HG03175 (cell line): Measurements from ENCODE around the gene QSOX1.

Source experiments
- ATAC-seq: cut with Tn5 transposase; IDR thresholded peaks from one replicate; pipeline ENCODE4 v1.9.1; 2021; ENCODE audit warnings: mild to moderate bottlenecking, moderate library complexity; ENCODE audit not compliant: unreplicated experiment

The QSOX1 gene

DNA sequence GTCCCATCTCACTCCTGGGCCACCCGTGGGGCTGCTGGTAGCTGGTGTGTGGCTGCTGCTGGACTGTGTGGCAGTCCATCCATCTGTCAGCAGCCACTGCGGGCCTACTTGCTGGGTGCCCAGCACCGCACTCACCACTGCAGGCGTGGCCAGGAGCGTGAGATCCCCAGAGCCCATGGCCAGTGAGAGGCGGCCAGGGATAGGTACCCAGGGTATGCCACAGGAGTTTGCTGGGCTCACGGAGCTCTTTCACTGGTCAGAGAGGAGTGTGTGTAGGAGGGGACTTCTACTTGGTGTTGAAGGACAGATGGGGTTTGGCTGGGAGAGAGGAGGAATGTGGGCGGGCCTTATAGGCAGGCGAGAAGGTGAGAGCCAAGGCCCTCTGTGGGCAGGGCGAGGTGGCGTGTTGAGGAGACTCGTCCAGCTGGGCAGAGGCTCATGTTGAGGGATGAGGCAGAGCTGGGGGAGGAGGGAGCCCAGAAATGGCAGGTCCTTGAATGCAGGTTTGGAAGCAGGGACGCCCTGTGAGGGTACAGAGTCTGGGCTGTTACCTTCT lies 15.0 kb downstream of the QSOX1 start:
- no peak for ATAC-seq

DNA sequence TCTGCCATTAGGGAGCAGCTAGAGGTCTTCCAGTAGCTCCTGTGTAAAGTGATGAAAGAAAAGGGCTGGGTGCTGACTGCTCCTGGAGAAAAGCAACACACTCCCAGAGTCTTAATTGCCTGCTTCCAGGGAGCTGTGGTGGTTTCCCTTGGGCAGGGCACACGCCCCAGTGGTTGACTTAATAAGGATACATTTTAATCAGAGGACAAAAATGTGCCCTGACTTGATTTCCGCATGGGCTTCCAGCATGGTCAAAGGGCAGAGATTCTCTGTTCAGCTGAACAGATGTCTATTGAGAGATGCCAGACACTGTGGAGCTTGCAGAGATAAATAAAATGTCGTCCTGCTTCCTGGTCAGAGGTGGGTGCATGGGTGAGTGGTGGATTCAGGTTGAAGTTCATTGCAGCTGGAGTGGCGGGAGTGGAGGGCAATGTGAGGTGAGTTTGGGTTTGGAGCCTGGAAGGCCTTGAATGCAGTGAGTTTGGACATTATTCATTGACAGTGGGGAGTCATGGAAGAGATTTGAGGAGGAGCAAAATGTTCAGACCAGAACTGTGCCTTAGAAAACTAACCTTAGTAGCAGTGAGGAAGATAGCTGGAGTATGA lies 16.0 kb downstream of the QSOX1 start:
- no peak for ATAC-seq

GRCh38 chr1:180171691-180172090 lies 17.0 kb downstream of the QSOX1 start:
- ATAC-seq = no peak

DNA sequence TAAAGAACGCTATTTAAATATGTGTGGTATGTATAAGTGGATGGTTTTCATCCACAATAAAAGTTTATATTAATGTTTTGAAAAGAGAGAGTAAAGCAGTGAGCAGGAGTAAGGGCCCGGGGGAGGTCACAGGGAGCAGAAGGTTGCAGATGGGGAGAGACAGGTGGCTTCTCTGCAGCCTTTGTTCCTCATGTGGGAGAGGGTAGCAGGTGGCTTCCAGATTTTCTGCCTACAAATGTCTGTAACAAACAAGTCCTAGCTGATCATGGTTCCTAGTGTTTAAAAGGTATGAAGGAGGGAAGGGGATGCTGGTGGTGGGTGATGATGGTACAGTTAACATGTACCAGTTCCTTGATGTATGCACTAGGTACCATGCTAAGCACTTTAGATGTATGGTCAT lies 18.8 kb downstream of the QSOX1 start:
- ATAC-seq = no peak

GRCh38 chr1:180173952-180174351 lies 19.3 kb downstream of the QSOX1 start:
- no peak for ATAC-seq

GRCh38 chr1:180175291-180175690 lies 20.6 kb downstream of the QSOX1 start:
- no peak for ATAC-seq

- ATAC-seq = no peak
Observed at GRCh38 chr1:180175806-180176205, 21.1 kb downstream of the QSOX1 start.

DNA sequence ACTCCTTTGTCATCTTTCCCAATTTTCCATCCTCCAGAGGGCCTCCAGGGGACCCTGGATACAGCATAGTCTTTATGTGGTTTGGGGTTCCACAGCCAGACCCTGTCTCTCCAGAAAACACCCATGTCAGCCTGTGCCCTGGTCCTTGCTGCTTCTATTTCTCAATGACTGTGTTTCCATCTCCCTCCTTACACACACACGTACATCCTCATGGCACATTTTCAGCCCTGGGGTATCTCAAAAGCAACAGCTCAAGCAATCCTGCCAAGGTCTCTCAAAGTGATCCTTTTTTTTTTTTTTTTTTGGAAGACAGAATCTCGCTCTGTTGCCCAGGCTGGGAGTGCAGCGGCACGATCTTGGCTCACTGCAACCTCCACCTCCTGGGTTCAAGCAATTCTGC lies 22.3 kb downstream of the QSOX1 start:
- no peak for ATAC-seq

- ATAC-seq = no peak
Observed at GRCh38 chr1:180177931-180178330, 23.3 kb downstream of the QSOX1 start.

DNA sequence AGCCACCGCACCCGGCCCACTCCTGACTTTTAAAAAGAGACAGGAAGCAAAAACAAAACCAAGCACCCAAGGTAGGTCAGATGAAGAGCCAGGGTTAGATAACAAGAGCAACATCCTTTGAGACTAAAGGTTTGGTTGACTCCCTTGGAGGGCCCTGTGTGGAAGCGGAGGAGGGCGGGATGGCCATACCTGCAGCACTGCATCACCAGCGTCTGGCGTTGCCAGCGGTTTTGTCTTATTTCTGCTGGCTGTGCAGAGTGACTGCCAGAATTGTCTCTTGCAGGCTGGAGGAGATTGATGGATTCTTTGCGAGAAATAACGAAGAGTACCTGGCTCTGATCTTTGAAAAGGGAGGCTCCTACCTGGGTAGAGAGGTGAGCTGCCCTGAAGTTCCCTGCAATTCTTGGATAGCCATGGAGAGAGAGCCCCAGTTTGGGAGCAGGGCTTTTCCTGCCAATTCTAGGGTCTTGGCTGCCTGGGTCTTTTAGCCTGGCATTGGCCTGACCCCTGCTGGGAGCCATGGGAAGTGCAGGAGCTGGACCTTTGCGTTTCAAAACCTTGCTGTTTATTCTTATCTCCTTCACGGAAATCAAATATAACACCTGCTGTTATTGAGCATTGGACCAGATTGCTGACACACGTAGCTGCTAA lies 24.0 kb downstream of the QSOX1 start:
- ATAC-seq = no peak

DNA sequence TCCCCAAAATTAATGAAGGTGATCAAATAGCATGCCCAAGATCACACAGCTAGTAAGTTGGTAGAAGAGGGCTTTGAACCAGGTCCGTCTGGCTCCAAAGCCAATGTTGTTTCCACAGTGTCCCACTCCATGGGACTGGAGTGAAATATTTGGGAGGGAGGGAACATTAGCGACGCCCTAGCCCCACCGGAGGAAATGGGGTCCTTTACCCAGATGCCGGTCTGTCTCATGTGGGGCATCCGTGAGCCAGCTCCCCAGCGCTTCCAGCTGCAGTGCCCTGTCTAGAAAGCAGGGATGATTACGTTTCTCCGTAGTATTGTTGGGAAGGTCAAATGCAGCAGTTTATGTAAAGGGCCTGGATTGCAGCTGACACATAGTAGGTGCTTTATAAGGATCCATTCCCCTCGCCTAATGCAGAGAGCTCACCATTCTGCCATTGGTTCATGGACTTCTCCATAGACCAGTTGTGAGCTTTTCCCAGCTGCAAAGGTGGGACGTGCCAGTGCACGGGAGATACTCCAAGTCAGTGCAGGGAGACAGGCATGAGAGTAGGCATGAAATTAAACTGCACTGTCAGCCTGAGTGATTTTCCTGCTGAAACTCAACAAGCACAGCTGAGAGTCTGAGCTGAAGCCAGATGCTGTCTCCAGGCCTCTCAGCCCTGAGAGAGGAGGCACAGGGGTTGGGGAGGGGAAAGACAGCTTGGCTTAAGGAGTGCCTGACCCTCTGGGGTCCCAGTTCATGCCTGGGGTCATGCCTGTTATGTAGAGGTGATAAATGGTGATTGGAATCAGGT lies 24.7 kb downstream of the QSOX1 start:
- ATAC-seq = no peak

DNA sequence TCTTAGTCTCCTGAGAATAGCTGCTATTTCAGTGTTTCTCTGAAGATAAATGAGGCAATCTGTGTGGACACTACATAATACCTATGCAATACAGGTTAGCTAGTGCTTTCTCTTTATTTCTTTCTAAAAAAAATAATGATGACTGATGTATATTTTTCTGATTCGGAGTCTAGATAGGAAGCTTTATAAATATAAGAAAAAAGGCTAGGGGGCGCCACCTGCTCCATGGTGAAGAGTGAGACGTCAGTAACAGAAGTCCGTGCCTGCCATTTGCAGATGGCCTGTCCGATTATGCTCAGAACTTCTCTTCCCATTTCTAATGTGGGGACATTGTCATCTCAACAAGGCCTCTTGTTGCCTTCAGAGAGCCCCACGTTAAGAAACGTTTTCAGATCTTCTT lies 26.4 kb downstream of the QSOX1 start:
- ATAC-seq = no peak

- no peak for ATAC-seq
Observed at GRCh38 chr1:180181996-180182642, 27.4 kb downstream of the QSOX1 start.

DNA sequence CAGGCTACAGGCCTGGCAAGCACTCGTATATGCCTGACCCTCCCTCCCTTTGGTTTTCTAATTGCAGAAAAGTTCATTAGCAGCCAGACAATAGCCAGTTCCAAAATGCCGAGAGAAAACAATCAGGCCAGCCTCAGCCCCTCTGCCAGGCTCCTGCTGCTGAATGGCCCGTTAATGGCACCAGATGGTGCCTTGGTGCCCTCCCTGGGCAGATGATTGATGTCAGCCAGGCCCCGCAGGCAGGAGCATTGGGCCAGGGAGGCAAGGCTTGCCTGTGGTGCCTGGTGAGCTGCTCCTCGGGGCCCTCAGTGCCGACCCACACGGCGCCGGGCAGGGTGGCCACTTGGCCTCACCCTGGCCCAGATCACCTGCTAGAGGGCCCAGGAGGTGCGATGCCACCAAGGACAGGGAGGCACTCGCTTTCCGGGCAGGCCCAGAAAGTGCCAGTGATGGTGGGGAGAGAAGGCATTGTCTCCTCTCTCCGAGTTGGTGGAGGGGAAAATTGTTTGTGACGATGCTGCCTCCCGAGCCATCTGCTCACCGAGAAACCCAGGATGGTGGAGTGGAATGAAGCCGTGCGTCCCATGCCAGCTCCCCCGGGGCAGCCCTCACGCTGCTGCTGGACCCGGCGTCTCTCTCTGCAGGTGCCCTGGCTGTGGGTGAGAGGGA lies 28.1 kb downstream of the QSOX1 start:
- no peak for ATAC-seq

DNA sequence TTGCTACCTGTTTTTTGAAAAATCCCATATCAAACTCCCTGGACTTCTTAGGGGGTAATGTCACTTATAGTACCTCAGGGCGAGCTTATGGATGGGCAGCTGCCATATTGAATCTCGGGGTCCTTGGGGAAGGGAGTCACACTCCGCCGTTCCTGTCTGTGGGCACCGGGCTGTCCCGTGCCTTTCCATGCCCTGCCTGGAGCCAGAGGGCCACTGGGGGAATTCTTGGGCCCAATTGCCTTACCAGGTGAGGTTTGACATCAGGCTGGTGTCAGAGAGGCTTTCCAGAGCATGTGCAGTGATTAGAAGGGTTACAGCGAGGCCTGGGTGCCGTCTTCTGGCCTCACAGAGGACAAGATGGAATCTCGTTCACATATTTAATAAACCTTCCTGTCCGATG lies 28.8 kb downstream of the QSOX1 start:
- ATAC-seq = no peak

DNA sequence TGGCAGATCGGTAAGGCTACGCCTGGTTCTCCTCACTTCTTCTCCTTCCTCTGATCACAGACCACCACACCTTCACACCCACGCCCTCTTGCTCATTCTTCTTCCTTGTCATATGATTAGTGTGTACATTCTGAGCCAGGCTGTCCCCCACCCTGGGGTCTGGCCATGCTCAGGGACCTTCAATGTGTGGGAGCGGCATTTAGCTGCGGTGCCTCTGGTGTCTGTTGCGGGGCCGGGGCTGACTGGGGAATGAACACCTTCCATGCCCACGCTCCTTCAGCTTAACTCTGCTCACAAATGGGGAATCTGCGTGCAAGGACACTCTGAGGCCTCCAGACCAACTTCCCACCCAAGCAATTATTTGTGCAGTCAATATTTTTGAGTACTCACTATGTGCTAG lies 29.4 kb downstream of the QSOX1 start:
- no peak for ATAC-seq

- no peak for ATAC-seq
Observed at GRCh38 chr1:180185281-180185680, 30.6 kb downstream of the QSOX1 start.

DNA sequence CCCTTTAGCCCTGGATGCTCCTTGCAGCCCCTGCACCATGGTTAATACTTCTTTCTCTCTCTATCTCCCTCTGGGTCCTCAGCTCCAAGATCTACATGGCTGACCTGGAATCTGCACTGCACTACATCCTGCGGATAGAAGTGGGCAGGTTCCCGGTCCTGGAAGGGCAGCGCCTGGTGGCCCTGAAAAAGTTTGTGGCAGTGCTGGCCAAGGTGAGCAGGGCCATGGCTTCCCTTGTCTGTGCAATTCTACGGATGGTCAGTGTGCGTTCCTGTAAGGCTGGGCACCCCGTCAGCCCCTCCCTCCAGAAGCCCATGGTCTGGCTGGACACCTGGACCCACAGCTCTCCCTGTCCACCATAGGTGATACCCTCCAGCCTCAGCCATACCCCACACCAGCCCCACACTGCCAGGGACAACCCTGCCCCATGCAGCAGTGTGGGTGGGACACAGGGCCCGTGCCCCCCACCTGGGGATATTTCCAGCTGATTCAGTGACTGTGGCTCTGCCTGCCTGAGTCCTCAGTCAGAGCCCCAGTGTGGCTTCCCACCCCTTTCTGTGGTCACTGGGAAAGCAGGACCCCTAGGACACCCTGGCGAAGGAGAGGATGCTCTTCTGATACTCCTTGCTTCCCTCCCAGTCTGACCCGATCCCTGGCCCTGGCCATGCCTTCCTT lies 31.4 kb downstream of the QSOX1 start:
- ATAC-seq = no peak

DNA sequence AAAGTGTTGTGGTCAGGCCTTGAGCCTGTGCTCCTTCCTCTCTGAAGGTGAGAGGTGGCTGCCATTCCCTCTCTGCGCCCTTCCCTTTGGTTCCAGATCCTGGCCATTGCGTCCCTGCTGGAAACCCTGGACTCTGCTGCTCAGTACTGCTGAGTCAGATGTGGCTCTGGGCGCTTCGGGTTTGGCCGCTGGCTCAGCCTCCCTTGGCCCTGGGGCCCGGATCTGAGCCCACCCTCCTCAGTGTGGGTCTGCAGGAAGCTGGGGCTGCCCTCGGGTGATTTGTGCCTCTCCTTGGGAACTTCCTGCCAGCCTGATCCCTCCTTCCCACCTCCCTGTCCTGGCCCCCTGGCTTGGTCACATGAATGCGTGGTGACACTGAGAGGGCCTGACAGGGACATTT lies 32.2 kb downstream of the QSOX1 start:
- ATAC-seq = no peak

GRCh38 chr1:180187626-180188025 lies 33.0 kb downstream of the QSOX1 start:
- no peak for ATAC-seq
